ENCODE data around the gene GPX6. TPM values are rescaled to one million over a fixed set of nuclear protein-coding genes. Genes with fewer than 3 reads are reported as not detected.

GPX6 gene
- total RNA-seq, 4 donors from 2014 or later, result not detected

DNA sequence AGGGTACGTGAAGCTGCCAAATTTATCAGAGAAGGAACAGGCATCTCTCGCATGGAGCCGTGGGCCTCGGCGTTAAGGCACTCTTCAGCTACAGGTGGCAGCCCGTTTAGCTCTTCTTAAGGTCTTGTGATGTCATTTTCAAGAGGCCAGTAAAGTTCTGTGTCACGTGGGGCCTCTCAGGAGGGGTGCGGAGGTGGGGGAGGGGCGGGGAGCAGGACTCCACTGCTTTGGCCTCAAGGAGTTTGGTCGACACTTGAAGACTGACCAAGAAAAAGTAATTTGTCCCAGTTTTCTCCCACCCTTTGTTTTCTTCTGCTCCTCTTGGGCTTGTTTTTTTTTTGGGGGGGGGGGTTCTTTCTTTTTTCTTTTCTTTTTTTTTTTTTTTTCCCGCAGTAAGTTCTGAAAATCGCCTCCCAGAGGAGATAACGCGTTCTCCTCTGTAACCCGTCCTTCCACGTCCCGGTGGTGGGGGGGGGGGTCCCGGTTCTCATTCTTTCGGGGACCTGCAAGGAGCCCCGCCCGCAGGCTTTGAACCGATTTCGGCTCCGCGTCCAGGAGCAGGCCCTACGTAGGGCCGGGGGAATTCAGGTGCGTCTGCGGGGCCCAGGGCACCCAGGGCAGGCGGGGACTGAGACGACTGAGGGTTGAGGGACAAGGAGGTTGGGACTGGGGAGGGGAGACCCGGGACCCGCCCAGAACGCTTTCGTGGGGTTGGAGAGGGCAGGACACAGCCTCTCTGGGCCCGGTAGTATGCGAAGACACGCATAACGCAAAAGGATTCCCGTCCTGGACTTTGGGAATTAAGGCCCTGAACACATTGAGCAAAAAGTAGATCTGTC lies 26.0 kb downstream of the GPX6 start:
- intact Hi-C loops (cut with DNase I), result no loop called here
- peaks cover 0 to 74% (median 0%) of the 10 kb centered on the region in 4 donors for H3K27me3 ChIP-seq
- no peak for DNase-seq
- H3K27ac ChIP-seq, result peak overlapping the region in 2 of 4 donors; percentile 40 to 57
- H3K9me3 ChIP-seq, result no peaks in the 10 kb centered on the region
- H3K36me3 ChIP-seq, result no peaks in the 10 kb centered on the region
- no peak for TF ChIP-seq POLR2A (IDR thresholded peaks at IDR 0.05)
- TF ChIP-seq CTCF (IDR thresholded peaks at IDR 0.05), result no peak
- WGBS, 2 donors, result 9 to 15% methylated on average over 18 to 31 of the region's 40 CpGs
- peaks cover 0 to 16% (median 0%) of the 10 kb centered on the region in 3 donors for H3K4me1 ChIP-seq
- H3K4me3 ChIP-seq, result peak overlapping the region; percentile 10 to 61 (median 40)

DNA sequence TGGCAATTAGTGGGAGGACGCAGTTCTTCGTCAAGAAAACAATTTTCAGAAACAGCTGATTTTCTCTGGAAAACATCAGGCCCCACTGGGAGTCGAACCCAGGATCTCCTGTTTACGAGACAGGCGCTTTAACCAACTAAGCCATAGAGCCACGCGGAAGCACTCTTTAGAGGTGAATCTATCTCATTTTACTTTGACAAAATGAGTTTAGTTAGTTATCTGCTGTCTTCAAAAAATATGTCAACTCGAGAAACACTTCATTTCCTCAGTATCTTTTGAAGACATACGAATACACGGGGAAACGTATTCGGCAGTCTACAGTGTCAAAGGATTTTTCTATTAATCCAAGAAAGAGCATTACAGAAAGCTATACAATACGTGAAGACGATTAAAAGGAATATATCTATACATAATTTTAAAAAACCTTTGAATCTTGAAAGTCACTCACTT lies 26.7 kb downstream of the GPX6 start:
- no peak for TF ChIP-seq CTCF (IDR thresholded peaks at IDR 0.05)
- no peak for TF ChIP-seq POLR2A (IDR thresholded peaks at IDR 0.05)
- Histone ChIP-seq H3K4me1 (peaks cover 0 to 16% (median 0%) of the 10 kb centered on the region in 3 donors), H3K27me3 (peaks cover 0 to 74% (median 0%) of the 10 kb centered on the region in 4 donors), H3K4me3 (peak overlapping the region in 3 of 4 donors; percentile 39 to 61 (median 42)), H3K27ac (peak overlapping the region in 1 of 4 donors; percentile 11), H3K36me3 (no peaks in the 10 kb centered on the region), H3K9me3 (no peaks in the 10 kb centered on the region)
- WGBS, 2 donors, result 26 to 36% methylated on average over 14 of the region's 14 CpGs
- no peak for DNase-seq
- intact Hi-C loops (cut with DNase I), result no loop called here

DNA sequence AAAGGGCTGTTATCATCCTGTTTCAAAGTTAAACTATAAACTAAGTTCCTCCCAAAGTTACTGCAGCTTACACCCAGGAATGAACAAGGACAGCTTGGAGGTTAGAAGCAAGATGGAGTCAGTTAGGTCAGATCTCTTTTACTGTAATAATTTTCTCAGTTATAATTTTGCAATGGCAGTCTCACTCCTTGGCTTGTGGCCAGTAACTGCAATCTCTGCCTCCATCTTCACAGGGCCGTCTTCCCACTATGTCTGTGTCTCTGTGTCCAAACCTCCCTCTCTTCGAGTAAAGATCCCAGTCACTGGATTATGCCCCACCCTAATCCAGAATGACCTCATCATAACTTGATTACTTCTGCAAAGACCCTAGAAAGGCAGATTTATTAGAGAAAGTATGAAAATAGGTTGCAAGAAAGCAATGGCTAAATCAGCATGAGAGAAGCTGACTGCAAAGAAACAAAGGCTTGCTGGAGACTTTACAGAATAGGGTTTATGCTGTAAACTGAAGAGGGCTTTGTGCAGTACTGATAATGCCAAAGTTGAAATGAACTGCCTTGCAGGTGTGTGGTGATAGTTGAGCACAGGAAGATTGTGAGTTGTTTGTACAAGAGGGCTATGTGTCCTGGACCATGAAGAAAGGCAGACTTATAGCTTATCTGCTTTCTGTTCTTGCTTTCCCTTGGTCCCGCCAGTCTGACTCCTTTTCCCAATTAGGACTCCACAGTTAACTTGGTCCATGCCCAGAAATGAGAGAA lies 28.4 kb downstream of the GPX6 start:
- Histone ChIP-seq H3K4me1 (peaks cover 0 to 16% (median 0%) of the 10 kb centered on the region in 3 donors), H3K9me3 (no peaks in the 10 kb centered on the region), H3K27ac (no peak overlapping the region), H3K36me3 (no peaks in the 10 kb centered on the region), H3K27me3 (peaks cover 0 to 82% (median 0%) of the 10 kb centered on the region in 4 donors), H3K4me3 (no peak overlapping the region)
- no peak for DNase-seq
- 56 to 76% methylated on average over 3 of the region's 3 CpGs for whole genome bisulfite sequencing, 2 donors
- no peak for TF ChIP-seq CTCF (IDR thresholded peaks at IDR 0.05)
- no peak for TF ChIP-seq POLR2A (IDR thresholded peaks at IDR 0.05)
- intact Hi-C loops (cut with DNase I), result no loop called here

DNA sequence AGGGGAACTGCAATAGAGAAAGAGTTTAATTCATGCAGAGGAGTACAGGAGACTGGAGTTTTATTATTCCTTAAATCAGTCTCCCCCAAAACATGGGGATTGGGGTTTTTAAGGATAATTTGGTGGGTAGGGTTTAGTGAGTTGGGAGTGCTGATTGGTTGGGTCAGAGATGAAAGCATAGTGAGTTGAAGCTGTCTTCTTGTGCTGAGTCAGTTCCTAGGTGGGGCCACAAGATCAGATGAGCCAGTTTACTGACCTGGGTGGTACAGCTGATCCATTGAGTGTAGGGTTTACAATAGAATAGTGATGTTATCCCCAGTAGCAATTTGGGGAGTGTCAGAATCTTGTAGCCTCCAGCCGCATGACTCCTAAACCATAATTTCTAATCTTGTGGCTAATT lies 29.1 kb downstream of the GPX6 start:
- Histone ChIP-seq H3K9me3 (no peaks in the 10 kb centered on the region), H3K36me3 (no peaks in the 10 kb centered on the region), H3K27ac (no peak overlapping the region), H3K27me3 (peaks cover 0 to 81% (median 0%) of the 10 kb centered on the region in 4 donors), H3K4me1 (peaks cover 0 to 16% (median 0%) of the 10 kb centered on the region in 3 donors), H3K4me3 (no peak overlapping the region)
- TF ChIP-seq POLR2A (IDR thresholded peaks at IDR 0.05), result no peak
- TF ChIP-seq CTCF (IDR thresholded peaks at IDR 0.05), result no peak
- 82 to 88% methylated on average over 1 of the region's 1 CpG for WGBS, 2 donors
- no peak for DNase-seq
- intact Hi-C loops (cut with DNase I), result no loop called here

- no peak for DNase-seq
- Histone ChIP-seq H3K36me3 (no peaks in the 10 kb centered on the region), H3K27ac (no peak overlapping the region), H3K4me1 (peaks cover 0 to 14% (median 0%) of the 10 kb centered on the region in 3 donors), H3K4me3 (no peak overlapping the region), H3K27me3 (peaks cover 0 to 81% (median 0%) of the 10 kb centered on the region in 4 donors), H3K9me3 (no peaks in the 10 kb centered on the region)
- TF ChIP-seq POLR2A (IDR thresholded peaks at IDR 0.05) (no peak), CTCF (IDR thresholded peaks at IDR 0.05) (no peak)
- intact Hi-C loops (cut with DNase I), result no loop called here
- WGBS, 2 donors, result 73 to 81% methylated on average over 3 of the region's 3 CpGs
These were observed 30.1 kb downstream of the GPX6 start for GRCh38 chr6:28485482-28485881.

Data from esophagus squamous epithelium (tissue), 5 donors.